Measurements from ENCODE around the gene LRRC55. TPM values are rescaled to one million over a fixed set of nuclear protein-coding genes. Genes with fewer than 3 reads are reported as not detected.

The LRRC55 gene
- total and polyA plus RNA-seq, 2 experiments from 2014 or later = 0.15 to 1.5 TPM

DNA sequence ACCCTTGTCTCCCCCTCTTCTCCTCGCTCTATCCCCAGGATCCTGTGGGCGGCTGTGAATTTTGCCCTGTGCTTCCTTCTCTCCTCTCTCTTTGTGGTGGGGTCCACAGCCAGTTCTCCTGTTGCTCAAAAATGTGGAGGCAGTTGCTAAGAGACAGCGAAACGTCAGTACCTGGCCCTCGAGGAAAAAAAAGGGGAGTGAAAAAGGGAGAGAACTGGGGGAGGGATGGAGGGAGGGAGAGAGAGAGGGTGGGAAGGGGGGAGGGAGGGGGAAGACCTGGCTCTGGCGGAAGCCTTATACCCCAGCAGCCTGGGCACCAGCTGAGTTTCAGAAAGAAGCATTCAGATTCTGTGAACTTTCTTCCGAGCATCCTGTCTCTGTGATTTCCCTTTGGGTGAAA, 2.1 kb upstream of the LRRC55 start:
- H3K79me2 ChIP-seq (replicated peaks; ENCODE audit: insufficient read depth) = no peaks in the 10 kb centered on the region
- Mint-ChIP-seq H3K9me3 (no peaks in the 10 kb centered on the region), H3K36me3 (ENCODE audit: low read depth) (no peaks in the 10 kb centered on the region; the same call in 2 of the 3 replicates), H3K27ac (no peak overlapping the region), H3K4me1 (peaks cover 18% of the 10 kb centered on the region), H3K27me3 (ENCODE audit: insufficient read depth, low read depth, poor library complexity) (peaks cover 23% of the 10 kb centered on the region), H3K4me3 (peak overlapping the region; percentile 87)
- H3K27ac ChIP-seq (ENCODE audit: low read depth) = no peak overlapping the region
- TF ChIP-seq JUNB (IDR thresholded peaks at IDR 0.05; ENCODE audit: unreplicated experiment) = no peak
- no peak for TF ChIP-seq ZNF114 (CRISPR knock-in tag; IDR thresholded peaks at IDR 0.05)
- TF ChIP-seq ZNF331 (CRISPR knock-in tag; IDR thresholded peaks at IDR 0.05; ENCODE audit: low read depth) = no peak
- TF ChIP-seq, protein P1, sequence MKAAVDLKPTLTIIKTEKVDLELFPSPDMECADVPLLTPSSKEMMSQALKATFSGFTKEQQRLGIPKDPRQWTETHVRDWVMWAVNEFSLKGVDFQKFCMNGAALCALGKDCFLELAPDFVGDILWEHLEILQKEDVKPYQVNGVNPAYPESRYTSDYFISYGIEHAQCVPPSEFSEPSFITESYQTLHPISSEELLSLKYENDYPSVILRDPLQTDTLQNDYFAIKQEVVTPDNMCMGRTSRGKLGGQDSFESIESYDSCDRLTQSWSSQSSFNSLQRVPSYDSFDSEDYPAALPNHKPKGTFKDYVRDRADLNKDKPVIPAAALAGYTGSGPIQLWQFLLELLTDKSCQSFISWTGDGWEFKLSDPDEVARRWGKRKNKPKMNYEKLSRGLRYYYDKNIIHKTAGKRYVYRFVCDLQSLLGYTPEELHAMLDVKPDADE (IDR thresholded peaks at IDR 0.05) = no peak
- TF ChIP-seq, protein P2, sequence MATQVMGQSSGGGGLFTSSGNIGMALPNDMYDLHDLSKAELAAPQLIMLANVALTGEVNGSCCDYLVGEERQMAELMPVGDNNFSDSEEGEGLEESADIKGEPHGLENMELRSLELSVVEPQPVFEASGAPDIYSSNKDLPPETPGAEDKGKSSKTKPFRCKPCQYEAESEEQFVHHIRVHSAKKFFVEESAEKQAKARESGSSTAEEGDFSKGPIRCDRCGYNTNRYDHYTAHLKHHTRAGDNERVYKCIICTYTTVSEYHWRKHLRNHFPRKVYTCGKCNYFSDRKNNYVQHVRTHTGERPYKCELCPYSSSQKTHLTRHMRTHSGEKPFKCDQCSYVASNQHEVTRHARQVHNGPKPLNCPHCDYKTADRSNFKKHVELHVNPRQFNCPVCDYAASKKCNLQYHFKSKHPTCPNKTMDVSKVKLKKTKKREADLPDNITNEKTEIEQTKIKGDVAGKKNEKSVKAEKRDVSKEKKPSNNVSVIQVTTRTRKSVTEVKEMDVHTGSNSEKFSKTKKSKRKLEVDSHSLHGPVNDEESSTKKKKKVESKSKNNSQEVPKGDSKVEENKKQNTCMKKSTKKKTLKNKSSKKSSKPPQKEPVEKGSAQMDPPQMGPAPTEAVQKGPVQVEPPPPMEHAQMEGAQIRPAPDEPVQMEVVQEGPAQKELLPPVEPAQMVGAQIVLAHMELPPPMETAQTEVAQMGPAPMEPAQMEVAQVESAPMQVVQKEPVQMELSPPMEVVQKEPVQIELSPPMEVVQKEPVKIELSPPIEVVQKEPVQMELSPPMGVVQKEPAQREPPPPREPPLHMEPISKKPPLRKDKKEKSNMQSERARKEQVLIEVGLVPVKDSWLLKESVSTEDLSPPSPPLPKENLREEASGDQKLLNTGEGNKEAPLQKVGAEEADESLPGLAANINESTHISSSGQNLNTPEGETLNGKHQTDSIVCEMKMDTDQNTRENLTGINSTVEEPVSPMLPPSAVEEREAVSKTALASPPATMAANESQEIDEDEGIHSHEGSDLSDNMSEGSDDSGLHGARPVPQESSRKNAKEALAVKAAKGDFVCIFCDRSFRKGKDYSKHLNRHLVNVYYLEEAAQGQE (IDR thresholded peaks at IDR 0.05; ENCODE audit: unreplicated experiment) = no peak
- no peaks in the 10 kb centered on the region for H4K20me1 ChIP-seq (replicated peaks; ENCODE audit: insufficient read depth)
- DNase-seq (ENCODE audit: low spot score) = peak; percentile 63
- H3K27me3 ChIP-seq (ENCODE audit: insufficient read depth) = peaks cover 33% of the 10 kb centered on the region
- no peaks in the 10 kb centered on the region for H3K36me3 ChIP-seq (ENCODE audit: insufficient read depth)
- H3F3A ChIP-seq (replicated peaks; ENCODE audit: low read depth) = no peaks in the 10 kb centered on the region
- ATAC-seq = peak; percentile 24
- peak overlapping the region; percentile 96 for H3K4me2 ChIP-seq
- H3K9me2 ChIP-seq (ENCODE audit: insufficient read depth) = peaks cover 9% of the 10 kb centered on the region
- peaks cover 8% of the 10 kb centered on the region for H3K4me1 ChIP-seq (ENCODE audit: insufficient read depth)
- peak overlapping the region; percentile 90 for H3K4me3 ChIP-seq
- peak overlapping the region; percentile 100 for H2AFZ ChIP-seq

- no peaks in the 10 kb centered on the region for H3K79me2 ChIP-seq (replicated peaks; ENCODE audit: insufficient read depth)
- H3K36me3 ChIP-seq (ENCODE audit: insufficient read depth) = no peaks in the 10 kb centered on the region
- Mint-ChIP-seq H3K9me3 (no peaks in the 10 kb centered on the region), H3K27ac (no peak overlapping the region), H3K4me1 (peaks cover 18% of the 10 kb centered on the region), H3K4me3 (peak overlapping the region; percentile 87), H3K36me3 (ENCODE audit: low read depth) (no peaks in the 10 kb centered on the region; the same call in 2 of the 3 replicates), H3K27me3 (ENCODE audit: insufficient read depth, low read depth, poor library complexity) (peaks cover 23% of the 10 kb centered on the region)
- ATAC-seq (peak; percentile 89), DNase-seq (ENCODE audit: low spot score) (peak; percentile 74)
- H3F3A ChIP-seq (replicated peaks; ENCODE audit: low read depth) = no peaks in the 10 kb centered on the region
- H3K27ac ChIP-seq (ENCODE audit: low read depth) = no peak overlapping the region
- H2AFZ ChIP-seq = peak overlapping the region; percentile 100
- peaks cover 9% of the 10 kb centered on the region for H3K9me2 ChIP-seq (ENCODE audit: insufficient read depth)
- no peaks in the 10 kb centered on the region for H4K20me1 ChIP-seq (replicated peaks; ENCODE audit: insufficient read depth)
- H3K4me1 ChIP-seq (ENCODE audit: insufficient read depth) = peaks cover 8% of the 10 kb centered on the region
- H3K4me2 ChIP-seq = peak overlapping the region; percentile 96
- TF ChIP-seq EZH2 (IDR thresholded peaks at IDR 0.05; ENCODE audit: low read depth, unreplicated experiment) (no peak), STAT1 (IDR thresholded peaks at IDR 0.05; ENCODE audit: unreplicated experiment) (no peak), EZH2phosphoT487 (IDR thresholded peaks at IDR 0.05; ENCODE audit: unreplicated experiment) (no peak), CREB1 (CRISPR knock-in tag; IDR thresholded peaks at IDR 0.05; ENCODE audit: low read depth) (no peak), POLR2AphosphoS5 (IDR thresholded peaks at IDR 0.05; ENCODE audit: low read depth) (no peak), ZNF114 (CRISPR knock-in tag; IDR thresholded peaks at IDR 0.05) (no peak), NANOG (IDR thresholded peaks at IDR 0.05; ENCODE audit: borderline replicate concordance) (no peak)
- TF ChIP-seq, protein P3, sequence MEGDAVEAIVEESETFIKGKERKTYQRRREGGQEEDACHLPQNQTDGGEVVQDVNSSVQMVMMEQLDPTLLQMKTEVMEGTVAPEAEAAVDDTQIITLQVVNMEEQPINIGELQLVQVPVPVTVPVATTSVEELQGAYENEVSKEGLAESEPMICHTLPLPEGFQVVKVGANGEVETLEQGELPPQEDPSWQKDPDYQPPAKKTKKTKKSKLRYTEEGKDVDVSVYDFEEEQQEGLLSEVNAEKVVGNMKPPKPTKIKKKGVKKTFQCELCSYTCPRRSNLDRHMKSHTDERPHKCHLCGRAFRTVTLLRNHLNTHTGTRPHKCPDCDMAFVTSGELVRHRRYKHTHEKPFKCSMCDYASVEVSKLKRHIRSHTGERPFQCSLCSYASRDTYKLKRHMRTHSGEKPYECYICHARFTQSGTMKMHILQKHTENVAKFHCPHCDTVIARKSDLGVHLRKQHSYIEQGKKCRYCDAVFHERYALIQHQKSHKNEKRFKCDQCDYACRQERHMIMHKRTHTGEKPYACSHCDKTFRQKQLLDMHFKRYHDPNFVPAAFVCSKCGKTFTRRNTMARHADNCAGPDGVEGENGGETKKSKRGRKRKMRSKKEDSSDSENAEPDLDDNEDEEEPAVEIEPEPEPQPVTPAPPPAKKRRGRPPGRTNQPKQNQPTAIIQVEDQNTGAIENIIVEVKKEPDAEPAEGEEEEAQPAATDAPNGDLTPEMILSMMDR (conservative IDR thresholded peaks at IDR 0.05; ENCODE audit: low read depth in 2 of 2) = no peak
- TF ChIP-seq, protein P1 (IDR thresholded peaks at IDR 0.05) = no peak
- H3K4me3 ChIP-seq = peak overlapping the region; percentile 90
- peaks cover 33% of the 10 kb centered on the region for H3K27me3 ChIP-seq (ENCODE audit: insufficient read depth)
Measured at GRCh38 chr11:57180081-57180561, 1.6 kb upstream of the LRRC55 start.
